Measurements from ENCODE around the gene DOCK4.

DNA sequence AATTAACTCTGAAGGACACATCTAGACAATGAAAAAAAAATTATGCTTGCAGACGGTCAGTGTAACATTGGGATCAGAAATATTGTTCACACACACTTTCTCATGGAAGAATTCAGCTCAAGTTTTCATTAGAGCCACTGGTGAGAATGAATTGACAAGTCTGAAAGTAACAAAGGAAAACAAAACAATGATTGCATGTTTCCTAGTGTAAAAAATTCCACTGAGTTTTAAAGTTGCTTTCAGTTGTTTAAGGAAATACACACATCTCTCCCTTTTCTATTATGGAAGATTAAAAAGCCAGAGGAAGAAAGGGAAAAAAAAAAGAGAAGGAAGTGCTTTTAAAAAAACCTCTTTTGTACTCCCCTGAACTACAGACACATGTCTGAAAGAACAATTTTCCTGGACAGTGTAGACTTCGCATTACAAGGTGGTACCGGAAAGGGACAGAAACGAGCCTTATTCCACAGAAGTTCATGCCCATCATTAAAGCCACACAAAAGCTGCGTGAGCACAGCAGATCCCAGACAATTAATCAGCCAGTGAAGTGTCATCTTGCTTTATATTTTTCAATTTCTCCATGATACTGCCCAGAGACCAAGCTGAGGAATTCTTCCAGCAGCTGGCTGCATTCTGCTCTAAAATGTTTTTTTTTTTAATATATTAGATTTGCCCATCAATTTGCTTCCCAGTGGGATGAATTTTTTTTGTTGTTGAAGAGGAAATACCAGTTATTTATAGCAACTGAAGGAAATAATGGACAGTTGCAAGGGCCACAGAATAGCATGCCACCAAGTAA lies 294.8 kb downstream of the DOCK4 start:
- TF ChIP-seq, protein P1, sequence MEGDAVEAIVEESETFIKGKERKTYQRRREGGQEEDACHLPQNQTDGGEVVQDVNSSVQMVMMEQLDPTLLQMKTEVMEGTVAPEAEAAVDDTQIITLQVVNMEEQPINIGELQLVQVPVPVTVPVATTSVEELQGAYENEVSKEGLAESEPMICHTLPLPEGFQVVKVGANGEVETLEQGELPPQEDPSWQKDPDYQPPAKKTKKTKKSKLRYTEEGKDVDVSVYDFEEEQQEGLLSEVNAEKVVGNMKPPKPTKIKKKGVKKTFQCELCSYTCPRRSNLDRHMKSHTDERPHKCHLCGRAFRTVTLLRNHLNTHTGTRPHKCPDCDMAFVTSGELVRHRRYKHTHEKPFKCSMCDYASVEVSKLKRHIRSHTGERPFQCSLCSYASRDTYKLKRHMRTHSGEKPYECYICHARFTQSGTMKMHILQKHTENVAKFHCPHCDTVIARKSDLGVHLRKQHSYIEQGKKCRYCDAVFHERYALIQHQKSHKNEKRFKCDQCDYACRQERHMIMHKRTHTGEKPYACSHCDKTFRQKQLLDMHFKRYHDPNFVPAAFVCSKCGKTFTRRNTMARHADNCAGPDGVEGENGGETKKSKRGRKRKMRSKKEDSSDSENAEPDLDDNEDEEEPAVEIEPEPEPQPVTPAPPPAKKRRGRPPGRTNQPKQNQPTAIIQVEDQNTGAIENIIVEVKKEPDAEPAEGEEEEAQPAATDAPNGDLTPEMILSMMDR (conservative IDR thresholded peaks at IDR 0.05 in 1 of 2, IDR thresholded peaks at IDR 0.05 in 1 of 2; ENCODE audit: extremely low read depth in 1 of 2, insufficient read depth in 1 of 2, low read depth in 1 of 2, low read length in 2 of 2), result no peak
- TF ChIP-seq EZH2 (IDR thresholded peaks at IDR 0.05; ENCODE audit: borderline replicate concordance, low read length), result no peak

Measured in mammary epithelial cell (primary cell).